GM18868 (cell line): ENCODE results near the gene MAPRE2.
A peak's percentile ranks its signal among the peaks of the same experiment; 100 is the strongest.

Experiments
- ATAC-seq: cut with Tn5 transposase; IDR thresholded peaks from one replicate; pipeline ENCODE4 v1.9.1; 2021; ENCODE audit warnings: mild to moderate bottlenecking, moderate library complexity; ENCODE audit not compliant: unreplicated experiment

MAPRE2 gene

DNA sequence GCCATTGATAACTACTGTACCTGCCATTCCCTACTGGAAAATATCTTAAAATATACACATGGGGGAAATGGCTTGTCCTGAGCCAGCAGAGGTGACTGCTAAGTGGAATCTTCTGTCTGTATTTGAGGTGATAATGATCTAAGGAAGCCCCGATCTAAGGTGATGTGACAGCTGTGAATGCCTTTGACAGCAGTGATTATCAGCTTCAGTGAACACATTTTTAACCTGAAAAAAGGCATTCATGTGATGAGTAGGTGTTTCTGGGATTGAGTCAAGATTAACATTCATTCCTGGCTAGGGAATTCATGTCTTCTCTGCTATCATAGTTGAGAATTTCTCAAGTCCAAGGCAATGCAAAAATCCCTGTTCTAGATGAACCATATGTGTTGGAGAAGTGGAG lies 9.1 kb upstream of the MAPRE2 start:
- no peak for ATAC-seq

GRCh38 chr18:35038029-35038428 lies 3.2 kb upstream of the MAPRE2 start:
- ATAC-seq, result no peak

DNA sequence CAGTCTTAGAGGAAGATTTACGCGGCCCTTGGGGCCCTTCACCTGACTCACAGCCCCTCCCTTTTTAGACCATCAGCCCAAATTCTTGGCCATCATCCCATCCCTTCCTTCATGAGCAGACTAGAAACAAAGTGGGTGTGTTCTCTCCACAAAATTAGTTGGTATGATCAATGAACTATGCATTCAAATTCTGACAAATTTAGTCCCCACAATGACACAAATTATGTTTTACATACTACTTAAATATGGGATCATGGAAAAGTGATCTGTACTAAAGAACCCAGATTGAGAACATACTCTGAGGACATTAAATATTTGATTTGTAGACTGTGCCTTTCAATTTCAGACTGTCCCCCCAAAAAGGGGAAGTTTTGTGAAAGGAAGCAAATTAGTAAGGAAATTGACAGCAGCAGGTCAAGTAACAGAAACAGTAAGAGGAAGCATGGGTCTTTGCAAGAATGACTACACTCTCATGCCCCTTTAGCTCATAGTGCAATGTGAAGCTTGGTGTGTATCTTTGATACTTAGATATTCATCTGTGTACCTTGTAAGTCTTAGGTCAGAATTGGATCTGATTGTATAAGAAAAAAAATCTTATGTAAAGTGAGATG lies 2.2 kb upstream of the MAPRE2 start:
- peak; percentile 62 for ATAC-seq

- no peak for ATAC-seq
These were observed 600 bp upstream of the MAPRE2 start for GRCh38 chr18:35040638-35040987.

- ATAC-seq, result no peak
These were observed 688 bp downstream of the MAPRE2 start for GRCh38 chr18:35041815-35042387.

DNA sequence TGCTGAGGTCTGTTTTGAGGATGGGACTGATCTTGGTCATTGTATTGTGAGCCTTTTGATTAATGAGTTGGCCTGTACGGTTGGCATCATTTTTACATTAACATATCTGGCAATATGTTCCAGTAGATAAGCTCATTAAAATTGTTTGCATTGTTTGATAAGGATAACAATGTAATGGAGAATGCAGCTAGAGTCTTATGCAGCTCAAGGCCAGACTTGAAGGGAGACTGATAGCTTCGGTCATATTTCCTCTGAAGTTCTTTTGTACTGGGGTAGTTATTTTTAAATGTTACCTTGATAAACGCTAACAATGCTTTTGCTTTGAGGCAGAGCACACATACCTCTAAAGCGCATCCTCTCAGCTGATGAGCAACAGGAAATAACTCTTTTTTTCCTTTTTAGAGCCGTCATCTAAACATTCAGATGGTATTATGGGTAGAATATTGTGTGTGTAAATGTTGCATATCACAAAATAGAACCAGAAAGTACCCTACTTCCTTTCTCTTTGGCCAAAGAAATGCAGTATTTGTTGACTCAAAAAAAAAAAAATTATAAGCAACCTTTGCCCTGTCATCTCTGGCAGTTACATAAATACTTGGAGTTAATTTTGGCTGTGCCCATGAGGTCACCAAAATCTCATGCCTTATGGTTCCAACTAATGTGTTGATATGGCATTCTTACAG lies 1.3 kb downstream of the MAPRE2 start:
- ATAC-seq, result no peak

DNA sequence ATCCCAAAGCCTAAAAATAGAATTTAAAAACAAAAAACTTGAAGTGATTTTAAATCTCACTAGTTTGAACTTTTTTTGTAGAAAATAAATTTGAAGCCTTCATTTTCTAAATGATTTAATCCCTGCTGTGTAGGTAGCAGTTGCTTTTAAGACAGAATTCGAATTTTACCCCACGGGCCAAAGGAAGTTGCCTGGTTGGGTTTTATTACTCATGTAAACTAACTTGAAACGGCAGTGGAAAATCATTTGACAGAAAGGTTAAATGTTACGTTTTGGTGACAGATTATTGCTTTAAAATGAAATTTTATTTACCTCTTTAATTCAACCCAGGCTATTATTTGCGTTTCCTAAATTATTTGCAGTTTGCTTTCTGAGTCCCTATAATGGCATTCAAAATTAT lies 2.0 kb downstream of the MAPRE2 start:
- no peak for ATAC-seq

- no peak for ATAC-seq
These were observed 3.9 kb downstream of the MAPRE2 start for GRCh38 chr18:35045121-35045520.

DNA sequence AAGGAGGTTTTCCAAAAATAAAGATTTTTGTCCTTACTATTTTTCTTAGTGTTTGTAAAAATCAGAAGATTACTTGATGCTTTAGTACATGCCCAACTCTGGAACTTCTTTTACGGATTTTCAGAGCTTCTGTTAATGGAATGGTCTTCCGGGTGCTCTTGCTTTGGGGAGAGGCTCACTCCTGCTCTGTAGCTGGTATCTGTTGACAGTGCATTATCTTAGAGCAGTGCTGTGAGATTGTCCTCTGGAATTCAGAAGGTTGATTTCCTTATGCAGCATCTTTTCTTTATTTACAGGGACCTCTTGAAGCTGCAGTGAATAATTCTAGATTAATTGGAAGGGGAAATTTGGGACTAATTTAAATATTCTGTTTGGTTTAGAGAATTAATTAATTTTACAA lies 4.6 kb downstream of the MAPRE2 start:
- no peak for ATAC-seq

DNA sequence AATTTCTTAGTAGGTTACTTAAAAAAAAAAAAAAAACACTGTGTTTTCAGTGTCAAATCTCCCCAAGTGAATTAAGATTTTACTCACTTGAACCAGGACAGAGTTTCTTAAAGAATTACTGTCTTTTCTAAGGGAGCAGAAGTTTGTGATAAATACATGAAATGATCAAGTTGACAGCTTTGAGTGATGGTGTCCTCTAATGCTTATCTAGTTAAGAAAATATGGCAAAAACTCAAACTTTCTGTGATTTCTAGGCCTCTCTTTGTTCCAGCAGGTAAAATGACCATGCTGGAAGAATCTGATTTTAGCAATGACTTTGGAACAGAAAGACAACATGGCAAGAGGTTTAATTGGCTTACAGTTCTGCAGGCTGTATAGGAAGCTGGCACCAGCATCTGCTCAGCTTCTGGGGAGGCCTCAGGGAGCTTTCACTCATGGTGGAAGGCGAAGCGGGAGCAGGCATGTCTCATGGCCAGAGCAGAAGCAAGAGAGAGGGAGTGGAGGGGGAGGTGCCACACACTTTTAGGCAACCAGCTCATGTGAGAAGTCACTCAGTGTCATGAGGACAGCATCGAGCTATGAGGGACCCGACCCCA lies 6.6 kb downstream of the MAPRE2 start:
- no peak for ATAC-seq

DNA sequence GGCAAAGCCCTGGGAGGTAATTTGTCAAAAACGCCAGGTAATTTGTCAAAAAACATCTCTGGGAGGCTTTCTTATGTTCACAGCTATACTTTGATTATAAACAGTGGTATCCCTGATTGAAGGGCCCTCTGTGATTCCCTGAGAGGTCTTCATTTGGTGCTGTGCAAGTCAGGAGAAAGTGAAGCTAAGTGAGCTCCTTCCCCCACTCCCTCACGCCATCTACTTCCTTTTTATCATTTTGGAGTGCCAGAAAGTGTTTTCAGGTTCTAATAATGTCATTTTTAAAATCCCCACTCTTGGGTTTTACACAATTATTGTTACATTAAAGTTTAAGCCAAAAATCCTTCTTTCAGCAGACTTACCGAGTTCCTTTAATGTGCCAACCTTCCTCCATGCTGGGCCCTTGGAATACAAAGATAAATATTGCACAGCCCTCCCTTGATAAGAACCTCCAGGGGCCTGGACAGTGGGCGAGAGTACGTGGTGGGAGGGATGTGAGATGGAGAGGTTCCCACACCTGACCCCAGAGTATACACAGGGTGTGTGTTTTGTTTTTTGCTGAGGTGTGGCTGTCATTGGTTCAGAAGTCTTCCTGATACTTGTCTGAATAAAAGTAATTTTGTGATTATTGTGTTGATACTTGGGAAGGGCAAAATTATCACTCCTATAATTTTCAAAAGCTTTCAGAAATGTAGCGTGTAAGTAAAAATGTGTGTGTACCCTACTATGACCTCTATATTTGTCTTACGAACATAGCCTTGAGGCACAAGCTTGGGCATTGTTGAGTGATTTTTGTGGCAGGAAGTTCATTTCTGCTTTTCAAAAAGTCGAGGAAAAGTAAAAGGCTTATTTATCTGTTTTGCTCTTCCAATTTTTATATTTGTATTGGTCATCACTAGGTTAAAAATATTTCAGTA lies 8.2 kb downstream of the MAPRE2 start:
- peak; percentile 23 for ATAC-seq

GRCh38 chr18:35050028-35050546 lies 8.9 kb downstream of the MAPRE2 start:
- peak; percentile 48 for ATAC-seq

DNA sequence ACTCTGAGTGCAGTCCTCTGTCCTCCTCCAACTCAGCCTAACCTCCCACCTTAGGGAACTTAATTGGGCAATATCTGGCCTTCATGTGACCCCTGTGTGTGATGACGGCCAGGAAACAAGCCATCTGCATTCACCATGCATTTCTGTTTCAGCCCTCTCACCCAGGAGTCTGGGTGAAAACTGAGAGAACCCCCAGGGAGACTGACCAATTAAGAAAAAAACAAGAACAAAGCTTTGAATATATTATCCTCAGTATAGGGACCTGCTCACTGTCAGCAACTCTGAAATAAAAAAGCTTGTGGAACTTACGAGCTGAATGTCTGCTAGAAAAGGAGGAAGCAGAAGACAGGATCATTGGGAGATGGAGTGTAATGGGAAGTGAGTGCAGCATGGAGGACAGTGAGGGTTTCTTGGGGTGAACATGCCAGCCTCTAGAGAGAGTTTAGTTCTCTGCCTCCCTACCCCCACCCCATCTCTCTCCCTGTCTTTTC lies 9.5 kb downstream of the MAPRE2 start:
- peak; percentile 20 for ATAC-seq

DNA sequence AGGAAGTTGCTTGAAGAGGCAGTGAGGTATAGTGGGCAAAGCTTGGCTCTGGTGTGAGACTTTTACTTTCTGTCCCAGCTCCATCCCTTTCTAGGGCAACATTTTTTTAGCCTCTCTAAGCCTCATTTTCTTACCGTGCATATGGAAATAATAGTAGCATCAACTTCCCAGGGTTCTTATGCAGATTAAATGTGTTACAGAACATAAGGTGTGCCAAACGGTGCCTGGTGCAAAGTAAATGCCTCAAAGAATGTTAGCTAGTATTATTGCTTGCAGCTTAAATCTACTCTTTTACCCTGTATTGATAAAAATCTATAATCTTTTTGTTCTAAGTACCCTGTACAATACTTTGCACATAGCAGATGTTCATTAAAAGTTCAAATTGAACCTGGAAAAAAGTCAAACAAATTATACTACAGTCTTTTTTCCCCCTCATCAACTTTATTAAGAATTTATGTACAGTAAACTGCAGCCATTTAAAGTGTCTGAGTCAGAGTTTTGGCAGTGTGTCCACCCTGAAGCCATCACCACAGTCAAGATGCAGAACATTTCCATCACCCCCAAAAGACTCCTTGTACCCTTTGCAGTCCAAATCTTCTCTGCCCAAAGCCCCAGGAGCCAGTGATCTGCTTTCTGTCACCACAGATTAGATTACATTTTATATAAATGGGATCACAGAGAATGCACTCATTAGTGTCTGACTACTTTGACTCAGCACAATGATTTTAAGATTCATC lies 10.6 kb downstream of the MAPRE2 start:
- no peak for ATAC-seq

- no peak for ATAC-seq
These were observed 13.2 kb downstream of the MAPRE2 start for GRCh38 chr18:35054401-35054800.

DNA sequence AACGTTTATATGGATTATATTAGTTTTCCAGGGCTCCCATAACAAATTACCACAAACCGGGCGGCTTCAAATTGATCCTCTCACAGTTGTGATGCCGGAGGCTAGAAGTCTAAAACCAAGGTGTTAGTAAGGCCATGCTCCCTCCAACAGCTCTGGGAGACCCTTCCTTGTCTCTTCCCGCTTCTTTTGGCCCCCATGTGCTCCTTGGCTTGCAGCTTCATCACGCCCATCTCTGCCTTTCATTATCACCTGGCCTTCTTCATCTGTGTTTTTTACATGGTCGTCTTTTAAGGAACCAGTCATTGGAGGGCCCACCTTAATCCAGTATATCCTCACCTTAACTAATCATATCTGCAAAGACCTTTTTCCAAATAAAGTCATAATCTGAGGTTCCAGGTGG lies 13.9 kb downstream of the MAPRE2 start:
- ATAC-seq, result no peak

DNA sequence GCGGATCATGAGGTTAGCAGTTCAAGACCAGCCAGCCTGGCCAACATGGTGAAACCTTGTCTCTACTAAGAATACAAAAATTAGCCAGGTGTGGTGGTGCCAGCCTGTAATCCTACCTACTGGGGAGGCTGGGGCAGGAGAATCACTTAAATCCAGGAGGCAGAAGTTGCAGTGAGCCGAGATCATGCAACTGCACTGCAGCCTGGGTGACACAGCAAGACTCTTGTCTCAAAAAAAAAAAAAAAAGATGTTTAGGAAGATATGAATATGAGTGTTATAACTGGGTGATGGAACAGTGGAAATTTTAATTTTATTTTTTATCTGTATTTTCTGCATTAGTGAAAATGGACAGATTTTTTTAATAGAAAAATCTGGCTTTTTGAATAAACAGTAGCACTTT lies 14.5 kb downstream of the MAPRE2 start:
- no peak for ATAC-seq

- ATAC-seq, result no peak
These were observed 18.2 kb downstream of the MAPRE2 start for GRCh38 chr18:35059280-35059927.

GRCh38 chr18:35060122-35060815 lies 19.1 kb downstream of the MAPRE2 start:
- ATAC-seq, result no peak
